ENCODE data around the gene KLHL1.

Gene KLHL1

DNA sequence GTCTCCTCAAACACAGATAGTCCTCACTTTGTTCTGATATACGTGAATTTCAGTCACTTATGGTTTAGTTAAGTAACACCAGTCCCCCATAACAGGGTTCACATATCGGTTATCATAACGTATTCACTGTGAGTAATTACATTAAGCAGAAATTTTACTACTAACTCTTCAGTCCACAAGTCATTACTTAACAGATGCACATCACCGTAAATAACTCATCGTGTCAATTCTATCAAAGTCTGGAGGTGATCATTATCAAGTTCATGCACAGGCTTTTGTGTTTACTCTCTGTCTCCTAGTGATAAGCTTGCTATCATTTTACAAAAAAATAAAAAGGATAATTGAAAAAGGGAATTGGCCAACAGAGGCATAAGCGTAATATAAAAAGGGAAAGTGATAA, 288.1 kb downstream of the KLHL1 start:
- no peak for DNase-seq
- no peaks in the 10 kb centered on the region for H3K36me3 ChIP-seq (replicated peaks)
- no peaks in the 10 kb centered on the region for H3K27me3 ChIP-seq (replicated peaks)
- TF ChIP-seq, protein P1, sequence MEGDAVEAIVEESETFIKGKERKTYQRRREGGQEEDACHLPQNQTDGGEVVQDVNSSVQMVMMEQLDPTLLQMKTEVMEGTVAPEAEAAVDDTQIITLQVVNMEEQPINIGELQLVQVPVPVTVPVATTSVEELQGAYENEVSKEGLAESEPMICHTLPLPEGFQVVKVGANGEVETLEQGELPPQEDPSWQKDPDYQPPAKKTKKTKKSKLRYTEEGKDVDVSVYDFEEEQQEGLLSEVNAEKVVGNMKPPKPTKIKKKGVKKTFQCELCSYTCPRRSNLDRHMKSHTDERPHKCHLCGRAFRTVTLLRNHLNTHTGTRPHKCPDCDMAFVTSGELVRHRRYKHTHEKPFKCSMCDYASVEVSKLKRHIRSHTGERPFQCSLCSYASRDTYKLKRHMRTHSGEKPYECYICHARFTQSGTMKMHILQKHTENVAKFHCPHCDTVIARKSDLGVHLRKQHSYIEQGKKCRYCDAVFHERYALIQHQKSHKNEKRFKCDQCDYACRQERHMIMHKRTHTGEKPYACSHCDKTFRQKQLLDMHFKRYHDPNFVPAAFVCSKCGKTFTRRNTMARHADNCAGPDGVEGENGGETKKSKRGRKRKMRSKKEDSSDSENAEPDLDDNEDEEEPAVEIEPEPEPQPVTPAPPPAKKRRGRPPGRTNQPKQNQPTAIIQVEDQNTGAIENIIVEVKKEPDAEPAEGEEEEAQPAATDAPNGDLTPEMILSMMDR (IDR thresholded peaks at IDR 0.05; ENCODE audit: low read depth, low read length, missing control alignments) = no peak
- no peak overlapping the region for H3K4me3 ChIP-seq (ENCODE audit: low read depth, low read length)
- H3K27ac ChIP-seq = no peak overlapping the region
- in situ Hi-C loops (cut with HindIII; ENCODE audit: low pct_ligation_motif_present, low sequenced_read_pairs) = no loop called here

DNA sequence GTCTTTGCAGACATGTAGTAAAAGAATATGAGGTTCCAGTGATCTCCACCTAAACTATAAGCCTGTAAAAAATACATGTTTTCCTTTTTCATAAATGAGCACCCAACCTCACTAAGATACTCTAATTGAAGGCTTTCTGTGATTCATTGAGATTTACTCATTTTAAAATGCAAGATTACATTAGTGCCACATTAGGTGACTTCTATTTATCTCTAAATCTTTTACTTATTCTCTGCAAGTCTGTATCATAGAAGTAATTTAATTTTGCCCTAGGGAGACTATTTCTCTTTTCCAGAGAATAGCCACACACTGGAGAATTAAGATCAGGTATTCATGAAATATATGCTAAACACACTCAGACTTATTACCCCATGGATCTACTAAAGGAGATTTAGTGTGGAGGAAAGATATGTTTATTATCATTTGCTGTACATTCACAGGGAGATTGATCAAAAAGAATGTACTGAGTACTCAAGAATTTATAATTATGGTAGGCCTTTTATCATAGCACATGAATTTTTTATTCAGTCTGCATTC, 290.9 kb downstream of the KLHL1 start:
- Histone ChIP-seq H3K36me3 (replicated peaks) (no peaks in the 10 kb centered on the region), H3K27me3 (replicated peaks) (no peaks in the 10 kb centered on the region), H3K27ac (no peak overlapping the region), H3K4me3 (ENCODE audit: low read depth, low read length) (no peak overlapping the region)
- DNase-seq = no peak
- in situ Hi-C loops (cut with HindIII; ENCODE audit: low pct_ligation_motif_present, low sequenced_read_pairs) = no loop called here
- TF ChIP-seq, protein P1 (IDR thresholded peaks at IDR 0.05; ENCODE audit: low read depth, low read length, missing control alignments) = no peak

DNA sequence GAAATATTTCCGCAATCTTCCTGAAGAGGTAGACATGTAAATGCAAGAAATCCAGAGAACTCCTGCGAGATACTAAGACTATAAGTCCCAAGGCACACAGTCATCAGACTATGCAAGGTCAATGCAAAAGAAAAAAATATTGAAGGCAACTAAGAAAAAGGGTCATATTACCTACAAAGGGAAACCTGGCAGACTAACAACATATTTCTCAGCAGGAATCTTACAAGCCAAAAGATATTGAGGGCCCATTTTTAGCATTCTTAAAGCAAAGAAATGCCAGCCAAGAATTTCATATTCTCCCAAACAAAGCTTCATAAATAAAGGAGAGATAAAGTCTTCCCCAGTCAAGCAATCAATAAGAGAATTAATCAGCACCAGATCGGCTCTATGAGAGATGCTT, 299.1 kb downstream of the KLHL1 start:
- Histone ChIP-seq H3K4me3 (ENCODE audit: low read depth, low read length) (no peak overlapping the region), H3K36me3 (replicated peaks) (no peaks in the 10 kb centered on the region), H3K27me3 (replicated peaks) (no peaks in the 10 kb centered on the region), H3K27ac (no peak overlapping the region)
- in situ Hi-C loops (cut with HindIII; ENCODE audit: low pct_ligation_motif_present, low sequenced_read_pairs) = no loop called here
- DNase-seq = no peak
- TF ChIP-seq, protein P1 (IDR thresholded peaks at IDR 0.05; ENCODE audit: low read depth, low read length, missing control alignments) = no peak

DNA sequence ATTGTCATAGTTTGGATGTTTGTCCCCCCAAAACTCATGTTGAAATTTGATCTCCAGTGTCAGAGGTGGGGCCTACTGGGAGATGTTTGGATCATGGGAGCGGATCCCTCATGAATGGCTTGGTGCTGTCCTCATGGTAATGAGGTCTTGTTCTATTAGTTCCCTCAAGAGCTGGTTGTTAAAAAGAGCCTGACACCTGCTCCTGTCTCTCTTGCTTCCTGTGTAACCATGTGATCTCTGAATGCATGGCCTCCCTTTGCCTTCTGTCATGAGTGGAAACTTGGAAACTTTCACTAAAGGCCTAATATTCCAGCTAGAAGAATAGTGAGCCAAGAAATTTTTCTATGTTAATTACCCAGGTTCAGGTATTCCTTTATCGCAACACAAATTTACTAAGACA, 312.0 kb downstream of the KLHL1 start:
- Histone ChIP-seq H3K36me3 (replicated peaks) (no peaks in the 10 kb centered on the region), H3K4me3 (ENCODE audit: low read depth, low read length) (no peak overlapping the region), H3K27ac (no peak overlapping the region), H3K27me3 (replicated peaks) (no peaks in the 10 kb centered on the region)
- TF ChIP-seq, protein P1 (IDR thresholded peaks at IDR 0.05; ENCODE audit: low read depth, low read length, missing control alignments) = no peak
- in situ Hi-C loops (cut with HindIII; ENCODE audit: low pct_ligation_motif_present, low sequenced_read_pairs) = no loop called here
- DNase-seq = no peak

DNA sequence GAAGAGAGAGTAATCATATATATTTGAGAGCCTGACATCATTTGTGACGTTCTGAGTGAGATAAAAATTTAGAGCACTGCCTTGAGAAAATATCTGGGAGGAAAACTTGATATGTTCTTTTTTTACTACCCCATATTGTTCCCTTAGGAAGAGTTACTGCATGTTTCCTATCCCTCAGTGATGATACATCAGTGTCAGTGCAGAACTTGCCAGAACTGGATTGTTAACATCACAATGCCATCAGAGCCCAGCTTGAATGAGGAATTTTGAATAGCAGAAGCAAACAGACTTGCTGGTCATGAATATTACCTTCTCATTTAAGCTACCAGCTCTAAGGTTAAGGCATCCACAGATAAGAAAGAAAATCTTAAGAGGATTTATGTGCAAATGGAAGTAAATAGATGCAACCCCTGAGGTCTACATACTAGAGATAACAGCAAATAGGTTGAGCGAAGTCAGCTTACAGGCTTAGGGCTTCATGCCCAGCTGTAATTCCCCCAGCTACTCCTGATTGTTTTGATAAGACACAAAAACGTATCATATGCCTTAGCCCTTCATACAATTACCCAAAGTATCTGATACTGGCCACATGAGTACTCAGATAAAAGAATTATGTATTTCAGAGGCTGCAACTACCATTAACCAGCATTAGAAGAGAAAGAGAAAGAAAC, 314.3 kb downstream of the KLHL1 start:
- in situ Hi-C loops (cut with HindIII; ENCODE audit: low pct_ligation_motif_present, low sequenced_read_pairs) = no loop called here
- no peaks in the 10 kb centered on the region for H3K27me3 ChIP-seq (replicated peaks)
- TF ChIP-seq, protein P1 (IDR thresholded peaks at IDR 0.05; ENCODE audit: low read depth, low read length, missing control alignments) = no peak

DNA sequence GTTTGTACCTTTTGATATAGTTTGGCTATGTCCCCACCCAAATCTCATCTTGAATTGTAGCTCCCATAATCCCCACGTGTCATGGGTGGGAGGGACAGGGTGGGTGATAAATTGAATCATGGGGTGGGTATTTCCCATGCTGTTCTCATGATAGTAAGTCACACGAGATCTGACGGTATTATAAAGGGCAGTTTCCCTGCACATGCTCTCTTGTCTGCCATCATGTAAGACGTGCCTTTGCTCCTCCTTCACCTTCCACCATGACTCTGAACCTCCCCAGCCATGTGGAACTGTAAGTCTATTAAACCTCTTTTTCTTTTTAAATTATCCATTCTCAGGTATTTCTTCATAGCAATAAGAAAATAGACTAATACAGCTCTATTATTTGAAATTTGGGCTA, 331.3 kb downstream of the KLHL1 start:
- H3K27me3 ChIP-seq (replicated peaks) = no peaks in the 10 kb centered on the region
- H3K36me3 ChIP-seq (replicated peaks) = no peaks in the 10 kb centered on the region
- no peak overlapping the region for H3K4me3 ChIP-seq (ENCODE audit: low read depth, low read length)
- TF ChIP-seq, protein P1 (IDR thresholded peaks at IDR 0.05; ENCODE audit: low read depth, low read length, missing control alignments) = no peak
- in situ Hi-C loops (cut with HindIII; ENCODE audit: low pct_ligation_motif_present, low sequenced_read_pairs) = no loop called here
- no peak for DNase-seq
- H3K27ac ChIP-seq = no peak overlapping the region

More for the DNA sequence above, 314.3 kb downstream of the KLHL1 start:
- Histone ChIP-seq H3K36me3 (replicated peaks) (no peaks in the 10 kb centered on the region), H3K4me3 (ENCODE audit: low read depth, low read length) (no peak overlapping the region), H3K27ac (no peak overlapping the region)
- DNase-seq = no peak
